HG02588 (cell line): ENCODE measurements around the gene SLC9A4.

Source experiments
- ATAC-seq: cut with Tn5 transposase; IDR thresholded peaks from one replicate; pipeline ENCODE4 v1.9.1; 2021; ENCODE audit warnings: mild to moderate bottlenecking, moderate library complexity; ENCODE audit not compliant: unreplicated experiment

Gene SLC9A4

GRCh38 chr2:102494570-102494969, 21.5 kb downstream of the SLC9A4 start:
- ATAC-seq: no peak

- ATAC-seq: no peak
Measured at GRCh38 chr2:102498414-102498813, 25.4 kb downstream of the SLC9A4 start.

- no peak for ATAC-seq
Measured at GRCh38 chr2:102499558-102499957, 26.5 kb downstream of the SLC9A4 start.

GRCh38 chr2:102502576-102502975, 29.6 kb downstream of the SLC9A4 start:
- no peak for ATAC-seq

GRCh38 chr2:102504833-102505232, 31.8 kb downstream of the SLC9A4 start:
- no peak for ATAC-seq

- ATAC-seq: no peak
Measured at GRCh38 chr2:102505290-102505689, 32.3 kb downstream of the SLC9A4 start.

GRCh38 chr2:102506743-102507142, 33.7 kb downstream of the SLC9A4 start:
- no peak for ATAC-seq

- ATAC-seq: no peak
Measured at GRCh38 chr2:102508863-102509262, 35.8 kb downstream of the SLC9A4 start.

- no peak for ATAC-seq
Measured at GRCh38 chr2:102509749-102510148, 36.7 kb downstream of the SLC9A4 start.

GRCh38 chr2:102510791-102511575, 38.0 kb downstream of the SLC9A4 start:
- ATAC-seq: no peak

- ATAC-seq: no peak
Measured at GRCh38 chr2:102512161-102512560, 39.1 kb downstream of the SLC9A4 start.

- no peak for ATAC-seq
Measured at GRCh38 chr2:102513355-102513939, 40.4 kb downstream of the SLC9A4 start.

GRCh38 chr2:102514061-102514785, 41.2 kb downstream of the SLC9A4 start:
- no peak for ATAC-seq

GRCh38 chr2:102515851-102516250, 42.8 kb downstream of the SLC9A4 start:
- no peak for ATAC-seq

GRCh38 chr2:102518170-102518569, 45.1 kb downstream of the SLC9A4 start:
- no peak for ATAC-seq

- ATAC-seq: peak; percentile 62
Measured at GRCh38 chr2:102520009-102520408, 47.0 kb downstream of the SLC9A4 start.

- ATAC-seq: no peak
Measured at GRCh38 chr2:102520801-102521200, 47.8 kb downstream of the SLC9A4 start.

GRCh38 chr2:102522162-102522561, 49.1 kb downstream of the SLC9A4 start:
- no peak for ATAC-seq

- no peak for ATAC-seq
Measured at GRCh38 chr2:102522890-102523289, 49.9 kb downstream of the SLC9A4 start.

GRCh38 chr2:102523651-102524050, 50.6 kb downstream of the SLC9A4 start:
- no peak for ATAC-seq

- no peak for ATAC-seq
Measured at GRCh38 chr2:102527086-102527485, 54.1 kb downstream of the SLC9A4 start.

GRCh38 chr2:102538491-102538890, 65.5 kb downstream of the SLC9A4 start:
- no peak for ATAC-seq
